B cell (primary cell): ENCODE results near the gene ENO1. TPM values are rescaled to one million over a fixed set of nuclear protein-coding genes. Genes with fewer than 3 reads are reported as not detected.

Experiments
- ATAC-seq: fragments of 200-7000 bp; cut with Tn5 transposase; one replicate; pipeline ENCODE4 v1.10.0; 2021; ENCODE audit warnings: low read depth, mild to moderate bottlenecking, moderate number of reproducible peaks, moderate library complexity
- CTCF ChIA-PET: fragments of 350-600 bp; sonication (Branson Sonifier 250); formaldehyde crosslinking; loops from one replicate; lab custom pipeline; 2021; ENCODE audit warnings: antibody characterized with exemption, inconsistent platforms; lab: Charles Lee
- POLR2A ChIA-PET: fragments of 350-600 bp; sonication (Branson Sonifier 250); formaldehyde crosslinking; loops from one replicate; lab custom pipeline; 2021; ENCODE audit warnings: antibody characterized with exemption; lab: Charles Lee
- DNase-seq: peaks from one replicate; pipeline ENCODE4 v3.0.0; 2013
- H2AFZ ChIP-seq: 2 replicates; pipeline ENCODE4 v1.6.1; 2012; ENCODE audit warnings: mild to moderate bottlenecking, low read depth, low read length; ENCODE audit not compliant: insufficient read depth, poor library complexity, severe bottlenecking
- H3K27ac ChIP-seq, 2 donors: 1 replicate in 1 of 2; 2 replicates in 1 of 2; pipeline ENCODE4 v1.5.1; 2012 to 2013; ENCODE audit warnings: low read length in 2 of 2, mild to moderate bottlenecking in 2 of 2, moderate library complexity in 1 of 2
- H3K27me3 ChIP-seq, 4 experiments: fragments of 200-600 bp in 1 of 4; sonication (generic) in 1 of 4; replicated peaks in 1 of 4; 1 replicate in 2 of 4; 2 replicates in 2 of 4; pipeline versions ENCODE4 v1.6.1 to v1.7.0; 2013 to 2016; ENCODE audit warnings: low read length in 3 of 4, mild to moderate bottlenecking in 2 of 4, mixed read lengths in 1 of 4, moderate library complexity in 1 of 4; ENCODE audit not compliant: insufficient read depth in 4 of 4, control insufficient read depth in 3 of 4; ENCODE audit errors: control extremely low read depth in 1 of 4
- H3K36me3 ChIP-seq, 2 experiments: replicated peaks in 1 of 2; 1 replicate in 1 of 2; 2 replicates in 1 of 2; pipeline versions ENCODE4 v1.6.1 to v1.7.1; 2013; ENCODE audit warnings: low read length in 1 of 2; ENCODE audit not compliant: insufficient read depth in 2 of 2, control insufficient read depth in 1 of 2; ENCODE audit errors: control extremely low read depth in 1 of 2, extremely low read depth in 1 of 2
- H3K4me1 ChIP-seq, 2 donors: fragments of 200-600 bp in 1 of 2; sonication (generic) in 1 of 2; 1 replicate in 1 of 2; 2 replicates in 1 of 2; pipeline versions ENCODE4 v1.5.1 to v1.6.1; 2013 to 2017; ENCODE audit warnings: low read length in 2 of 2; ENCODE audit not compliant: control insufficient read depth in 2 of 2, insufficient read depth in 2 of 2
- H3K4me2 ChIP-seq: replicated peaks from 2 replicates; pipeline ENCODE3; 2012; ENCODE audit warnings: mild to moderate bottlenecking, low read depth, low read length; ENCODE audit not compliant: poor library complexity, severe bottlenecking
- H3K4me3 ChIP-seq, 5 experiments: fragments of 200-600 bp in 1 of 5; sonication (generic) in 1 of 5; 1 replicate in 3 of 5; 2 replicates in 2 of 5; pipeline versions ENCODE4 v1.5.1 to v1.7.0; 2011 to 2016; ENCODE audit warnings: low read length in 4 of 5, mild to moderate bottlenecking in 4 of 5, low read depth in 2 of 5, control low read depth in 1 of 5, moderate library complexity in 1 of 5; ENCODE audit not compliant: insufficient read depth in 1 of 5; ENCODE audit errors: control extremely low read depth in 1 of 5, extremely low read depth in 1 of 5
- H3K79me2 ChIP-seq: fragments of 200-600 bp; sonication (generic); one replicate; pipeline ENCODE4 v1.6.0; 2016; ENCODE audit warnings: low read length; ENCODE audit not compliant: control insufficient read depth, insufficient read depth
- H3K9ac ChIP-seq: fragments of 200-600 bp; sonication (generic); 2 replicates; pipeline ENCODE4 v1.6.1; 2017; ENCODE audit warnings: mild to moderate bottlenecking, low read length, moderate library complexity
- H3K9me3 ChIP-seq, 3 donors: one replicate each; pipeline versions ENCODE4 v1.6.1 to v1.7.1; 2013; ENCODE audit warnings: low read length in 2 of 3; ENCODE audit not compliant: control insufficient read depth in 2 of 3, insufficient read depth in 1 of 3; ENCODE audit errors: control extremely low read depth in 1 of 3
- H4K20me1 ChIP-seq: 2 replicates; pipeline ENCODE4 v1.6.0; 2012; ENCODE audit warnings: mild to moderate bottlenecking, low read length; ENCODE audit not compliant: insufficient read depth, control insufficient read depth, poor library complexity, severe bottlenecking
- H3K27ac Mint-ChIP-seq: one replicate; pipeline ENCODE4 v1.8.0; 2021; ENCODE audit warnings: mixed read lengths
- H3K27me3 Mint-ChIP-seq: one replicate; pipeline ENCODE4 v1.8.0; 2021; ENCODE audit warnings: mixed read lengths
- H3K4me1 Mint-ChIP-seq: one replicate; pipeline ENCODE4 v1.8.0; 2021; ENCODE audit warnings: mixed read lengths
- H3K4me3 Mint-ChIP-seq: one replicate; pipeline ENCODE4 v1.8.0; 2021; ENCODE audit warnings: mixed read lengths
- H3K9me3 Mint-ChIP-seq: one replicate; pipeline ENCODE4 v1.8.0; 2022; ENCODE audit warnings: mixed read lengths; ENCODE audit not compliant: insufficient read depth
- CTCF ChIP-seq: fragments of 200-600 bp; IDR thresholded peaks from one replicate; pipeline ENCODE4 v1.8.0; 2022; ENCODE audit warnings: antibody characterized with exemption, mild to moderate bottlenecking
- EZH2 ChIP-seq: IDR thresholded peaks from 2 replicates; pipeline ENCODE4 v1.6.1; 2012; ENCODE audit warnings: borderline replicate concordance, low read depth, mild to moderate bottlenecking, moderate library complexity, low read length; ENCODE audit not compliant: insufficient read depth, poor library complexity, severe bottlenecking
- WGBS: methylation state at CpG from one replicate; pipeline ENCODE4 v1.1.5; 2013; ENCODE audit warnings: missing lambda C conversion rate; ENCODE audit not compliant: insufficient coverage; 5-methylcytosine and 5-hydroxymethylcytosine counted together
- intact Hi-C: fragments of 100-400 bp; cut with micrococcal nuclease; formaldehyde crosslinking; loops from one replicate; pipeline ENCODE4 v1.10.0; 2022
- polyA plus RNA-seq: library from polyadenylated mRNA; depleted of rRNA; stranded (reverse); fragments of >200 nt; gene quantifications from 2 replicates; pipeline ENCODE4 v1.2.3, GENCODE V29; 2012
- total RNA-seq, 2 donors: library from RNA; stranded (reverse); fragments of 120-200 nt in 1 of 2; gene quantifications; 1 replicate in 1 of 2; 2 replicates in 1 of 2; pipeline versions ENCODE4 v1.2.3 to v1.2.4, GENCODE V29; 2013 to 2022

ENO1 gene
- total and polyA plus RNA-seq, 2 donors (not counting 1 experiment from before 2014, with no cell fraction given), result 193 to 237 TPM

- H2AFZ ChIP-seq, result peak within 1 kb of the TSS; percentile 96
- CTCF ChIA-PET, result interaction anchor here (0.7 to 1.5 kb wide), 2 partner anchors 31 to 408 kb away, joined by 3 read pairs; no protein-coding TSS in a partner anchor
- WGBS, result under 1% methylated on average over 64 of the region's 82 CpGs
- no peak for TF ChIP-seq EZH2
- no peak for TF ChIP-seq CTCF
- DNase-seq (peak; percentile 97), ATAC-seq (peak; percentile 94)
- POLR2A ChIA-PET, result interaction anchor here (0.6 to 1.0 kb wide), 9 partner anchors 10 to 1034 kb away, joined by 3 to 9 read pairs (median 5); partner anchors contain the start of gene PER3
- H3K27me3 ChIP-seq, result no peaks in the 10 kb centered on the region
- peak within 1 kb of the TSS; percentile 87 for H3K4me2 ChIP-seq
- Mint-ChIP-seq H3K27ac (peak within 1 kb of the TSS; percentile 90), H3K4me3 (peak within 1 kb of the TSS; percentile 89), H3K4me1 (peaks cover 40% of the 10 kb centered on the region), H3K9me3 (no peaks in the 10 kb centered on the region), H3K27me3 (peaks cover 5% of the 10 kb centered on the region)
- peaks cover 47% of the 10 kb centered on the region for H3K79me2 ChIP-seq
- H3K36me3 ChIP-seq, result no peaks in the 10 kb centered on the region
- no peaks in the 10 kb centered on the region for H3K9me3 ChIP-seq
- peak within 1 kb of the TSS; percentile 95 for H3K9ac ChIP-seq
- H3K4me1 ChIP-seq, result peaks cover 23 to 25% of the 10 kb centered on the region in 2 donors
- peak within 1 kb of the TSS; percentile 74 to 99 (median 95) for H3K4me3 ChIP-seq
- no peaks in the 10 kb centered on the region for H4K20me1 ChIP-seq
- H3K27ac ChIP-seq, result peak within 1 kb of the TSS; percentile 85 to 95
- intact Hi-C loops, result loop anchor here (1.0 to 10.0 kb wide), 7 partner anchors 61 to 1215 kb away; partner anchors contain the start of genes ENO1, PARK7, UBE4B and VAMP3
Measured at GRCh38 chr1:8817412-8818324, 60.8 kb downstream of the ENO1 start, which contains the start of gene RERE. RERE (minus strand) TSS chr1:8817640.
